Upper lobe of left lung (tissue), 4 donors: Measurements from ENCODE around the gene GABBR1.

ENCODE experiments used
- CTCF ChIP-seq, 6 experiments: fragments of 450-650 bp in 4 of 6; fragments of 200-600 bp in 2 of 6; sonication (generic) in 2 of 6; IDR thresholded peaks; one replicate each; pipeline ENCODE4 v1.5.1; 2016 to 2019; ENCODE audit warnings: antibody characterized with exemption in 6 of 6
- POLR2A ChIP-seq, 4 donors: fragments of 450-650 bp; IDR thresholded peaks; one replicate each; pipeline ENCODE4 v1.5.1; 2016 to 2017; ENCODE audit warnings: antibody characterized with exemption in 4 of 4, mild to moderate bottlenecking in 2 of 4

GRCh38 chr6:29617782-29618554, 15.0 kb downstream of the GABBR1 start:
- TF ChIP-seq POLR2A (IDR thresholded peaks at IDR 0.05) (no peak), CTCF (IDR thresholded peaks at IDR 0.05) (no peak)
